Body of pancreas (tissue), 4 donors: ENCODE measurements around the gene TLR10.

ENCODE experiments used
- POLR2A ChIP-seq, 3 donors: fragments of 450-650 bp; IDR thresholded peaks; one replicate each; pipeline ENCODE4 v1.6.1; 2016; ENCODE audit warnings: antibody characterized with exemption in 3 of 3, mild to moderate bottlenecking in 2 of 3
- TF ChIP-seq, protein P1 (sequence below), 7 experiments: fragments of 450-650 bp in 4 of 7; fragments of 200-600 bp in 3 of 7; sonication (generic) in 3 of 7; IDR thresholded peaks; one replicate each; pipeline ENCODE4 v1.5.1; 2016 to 2019; ENCODE audit warnings: antibody characterized with exemption in 7 of 7

DNA sequence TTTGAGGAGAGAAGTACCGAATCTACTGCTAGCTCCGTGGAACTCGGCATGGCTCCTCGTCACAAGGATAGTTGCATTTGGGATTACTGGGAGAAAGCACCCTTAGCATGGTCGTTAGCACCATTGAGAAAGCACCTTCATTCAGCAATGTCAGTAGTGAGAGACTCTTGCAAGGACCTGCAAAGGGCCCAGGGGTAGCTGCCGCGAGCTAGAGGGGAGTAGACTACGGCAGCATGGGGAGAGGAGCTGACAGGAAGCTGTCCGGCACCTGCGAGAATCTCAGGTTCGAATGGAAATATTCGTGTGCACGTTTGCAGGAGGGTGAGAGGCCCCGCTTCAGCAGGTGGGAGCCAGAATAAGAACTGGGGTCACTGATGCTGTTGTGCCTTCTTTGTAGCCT is 20.2 kb downstream of the TLR10 start:
- TF ChIP-seq, protein P1, sequence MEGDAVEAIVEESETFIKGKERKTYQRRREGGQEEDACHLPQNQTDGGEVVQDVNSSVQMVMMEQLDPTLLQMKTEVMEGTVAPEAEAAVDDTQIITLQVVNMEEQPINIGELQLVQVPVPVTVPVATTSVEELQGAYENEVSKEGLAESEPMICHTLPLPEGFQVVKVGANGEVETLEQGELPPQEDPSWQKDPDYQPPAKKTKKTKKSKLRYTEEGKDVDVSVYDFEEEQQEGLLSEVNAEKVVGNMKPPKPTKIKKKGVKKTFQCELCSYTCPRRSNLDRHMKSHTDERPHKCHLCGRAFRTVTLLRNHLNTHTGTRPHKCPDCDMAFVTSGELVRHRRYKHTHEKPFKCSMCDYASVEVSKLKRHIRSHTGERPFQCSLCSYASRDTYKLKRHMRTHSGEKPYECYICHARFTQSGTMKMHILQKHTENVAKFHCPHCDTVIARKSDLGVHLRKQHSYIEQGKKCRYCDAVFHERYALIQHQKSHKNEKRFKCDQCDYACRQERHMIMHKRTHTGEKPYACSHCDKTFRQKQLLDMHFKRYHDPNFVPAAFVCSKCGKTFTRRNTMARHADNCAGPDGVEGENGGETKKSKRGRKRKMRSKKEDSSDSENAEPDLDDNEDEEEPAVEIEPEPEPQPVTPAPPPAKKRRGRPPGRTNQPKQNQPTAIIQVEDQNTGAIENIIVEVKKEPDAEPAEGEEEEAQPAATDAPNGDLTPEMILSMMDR (IDR thresholded peaks at IDR 0.05) = no peak
- TF ChIP-seq POLR2A (IDR thresholded peaks at IDR 0.05) = no peak
